Heart right ventricle (tissue), 16 donors: ENCODE data around the gene TCP1. TPM values are rescaled to one million over a fixed set of nuclear protein-coding genes. Genes with fewer than 3 reads are reported as not detected.
"Not testable (repeated sequence)": the region's sequence is repeated elsewhere in the genome, so short reads cannot be mapped to it uniquely, and the experiment has no call there.

Experiments
- ATAC-seq, 8 donors: fragments of 200-7000 bp; cut with Tn5 transposase; one replicate each; pipeline ENCODE4 v1.9.1; 2020; ENCODE audit warnings: mild to moderate bottlenecking in 8 of 8, moderate library complexity in 8 of 8, moderate number of reproducible peaks in 1 of 8
- DNase-seq, 2 donors: peaks; one replicate each; pipeline ENCODE4 v3.0.0-alpha.2; 2020
- H3K27ac ChIP-seq, 10 donors: fragments of 200-600 bp; sonication (generic) in 2 of 10; one replicate each; pipeline versions ENCODE4 v1.5.0 to v1.8.0; 2020 to 2022; ENCODE audit warnings: mild to moderate bottlenecking in 3 of 10
- H3K27me3 ChIP-seq, 7 donors: fragments of 200-600 bp; one replicate each; pipeline ENCODE4 v1.8.0; 2021 to 2022; ENCODE audit warnings: mild to moderate bottlenecking in 2 of 7
- H3K36me3 ChIP-seq, 9 donors: fragments of 200-600 bp; sonication (generic) in 1 of 9; one replicate each; pipeline versions ENCODE4 v1.5.0 to v1.8.0; 2020 to 2022; ENCODE audit warnings: mild to moderate bottlenecking in 2 of 9
- H3K4me1 ChIP-seq, 9 donors: fragments of 200-600 bp; sonication (generic) in 1 of 9; one replicate each; pipeline versions ENCODE4 v1.5.0 to v1.8.0; 2020 to 2022; ENCODE audit warnings: mild to moderate bottlenecking in 4 of 9
- H3K4me3 ChIP-seq, 10 donors: fragments of 200-600 bp; sonication (generic) in 2 of 10; one replicate each; pipeline versions ENCODE4 v1.5.0 to v1.8.0; 2020 to 2022; ENCODE audit warnings: mild to moderate bottlenecking in 7 of 10, moderate library complexity in 2 of 10
- H3K9me3 ChIP-seq, 11 donors: fragments of 200-600 bp in 10 of 11; sonication (generic) in 2 of 11; one replicate each; pipeline versions ENCODE4 v1.5.0 to v1.8.0; 2013 to 2022; ENCODE audit warnings: mild to moderate bottlenecking in 2 of 11, control low read depth in 1 of 11, moderate library complexity in 1 of 11
- WGBS, 2 donors: extraction: QIAGEN DNeasy Blood & Tissue Kit; methylation state at CpG; one replicate each; pipeline ENCODE4 v1.1.7; 2013; ENCODE audit warnings: inconsistent platforms in 1 of 2; 5-methylcytosine and 5-hydroxymethylcytosine counted together
- intact Hi-C, 10 donors: fragments of 100-400 bp; cut with DNase I; formaldehyde crosslinking; loops; one replicate each; pipeline versions ENCODE4 v1.11.1 to v1.14.2; 2022
- polyA plus RNA-seq, 2 donors: library from polyadenylated mRNA; stranded (reverse); fragments of 200-250 nt; gene quantifications; one replicate each; pipeline ENCODE4 v1.2.3, GENCODE V29; 2013
- total RNA-seq, 10 donors: library from RNA; stranded (reverse); fragmentation: NEBNext Ultra II Directional in 3 of 10; extraction: Animal tissue kit (Norgen Biotek cat#: 25700) in 3 of 10; gene quantifications; one replicate each; pipeline versions ENCODE4 v1.2.1 to v1.2.4, GENCODE V29; 2021 to 2023
- TF ChIP-seq, protein P1 (sequence below), 9 donors: fragments of 200-600 bp; sonication (generic) in 2 of 9; IDR thresholded peaks; one replicate each; pipeline versions ENCODE4 v1.5.0 to v1.8.0; 2021 to 2022; ENCODE audit warnings: antibody characterized with exemption in 9 of 9, mild to moderate bottlenecking in 5 of 9, moderate library complexity in 1 of 9
- donor health status: Arrhythmogenic right ventricular cardiomyopathy.
- donor health status: ischemic (EF 13 %, LVEDD 7.1; RV severe dilation, severe dysfunction).
- donor health status: healthy with polysubstance abuse.
- donor health status: DM: no; HTN: yes; CAD: no.
- donor health status: DM: no; HTN: no; CAD: no.
- donor health status: ischemic (EF 25% LVEDD 6.9; RV normal size, moderate dysfunction).
- donor health status: ischemic (EF 25% LVEDD 5.7; RV mildly dilated, moderate dysfunction).
- donor health status: healthy.
- donor health status: DM: yes; HTN: yes; CAD: no.
- donor health status: Ischemic cardiomyopathy.
- donor health status: ischemic (EF 35%, LVEDD 5.7; RV mildly dilated, moderate dysfunction).
- donor health status: nonischemic (EF 11% LVEDD 7.7; RV severe dilation, severe dysfunction).
- donor health status: DM: yes; HTN: yes; CAD: no.
- donor health status: PGD.
- donor health status: ischemic (EF 29% LVEDD 5.4; RV normal size, mild dysfunction).
- donor health status: nonischemic (EF 23%, LVEDD 6.1; RV moderate dilation, normal function).

TCP1 gene
- total and polyA plus RNA-seq, 12 donors, result 71.7 to 176 (median 139) TPM

DNA sequence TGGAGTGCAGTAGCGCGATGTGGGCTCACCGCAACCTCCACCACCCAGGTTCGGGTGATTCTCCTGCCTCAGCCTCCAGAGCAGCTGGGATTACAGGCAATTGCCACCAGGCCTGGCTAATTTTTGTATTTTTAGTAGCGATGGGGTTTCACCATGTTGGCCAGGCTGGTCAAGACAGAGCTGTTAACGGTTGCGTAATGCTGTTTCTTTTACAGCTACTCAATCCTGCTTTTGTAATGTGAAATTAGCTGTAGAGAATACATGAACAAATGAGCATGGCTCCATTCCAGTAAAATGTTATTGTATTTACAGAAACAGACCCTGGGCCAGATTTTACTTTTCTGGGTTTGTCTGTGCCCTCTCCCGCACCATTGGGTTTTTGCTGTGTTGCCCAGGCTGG is 12.5 kb upstream of the TCP1 start:
- 94 to 96% methylated on average over 8 of the region's 8 CpGs for WGBS, 2 donors
- DNase-seq, result no peak
- peaks cover 0 to 7% (median 0%) of the 10 kb centered on the region in 9 donors for H3K4me1 ChIP-seq
- TF ChIP-seq, protein P1, sequence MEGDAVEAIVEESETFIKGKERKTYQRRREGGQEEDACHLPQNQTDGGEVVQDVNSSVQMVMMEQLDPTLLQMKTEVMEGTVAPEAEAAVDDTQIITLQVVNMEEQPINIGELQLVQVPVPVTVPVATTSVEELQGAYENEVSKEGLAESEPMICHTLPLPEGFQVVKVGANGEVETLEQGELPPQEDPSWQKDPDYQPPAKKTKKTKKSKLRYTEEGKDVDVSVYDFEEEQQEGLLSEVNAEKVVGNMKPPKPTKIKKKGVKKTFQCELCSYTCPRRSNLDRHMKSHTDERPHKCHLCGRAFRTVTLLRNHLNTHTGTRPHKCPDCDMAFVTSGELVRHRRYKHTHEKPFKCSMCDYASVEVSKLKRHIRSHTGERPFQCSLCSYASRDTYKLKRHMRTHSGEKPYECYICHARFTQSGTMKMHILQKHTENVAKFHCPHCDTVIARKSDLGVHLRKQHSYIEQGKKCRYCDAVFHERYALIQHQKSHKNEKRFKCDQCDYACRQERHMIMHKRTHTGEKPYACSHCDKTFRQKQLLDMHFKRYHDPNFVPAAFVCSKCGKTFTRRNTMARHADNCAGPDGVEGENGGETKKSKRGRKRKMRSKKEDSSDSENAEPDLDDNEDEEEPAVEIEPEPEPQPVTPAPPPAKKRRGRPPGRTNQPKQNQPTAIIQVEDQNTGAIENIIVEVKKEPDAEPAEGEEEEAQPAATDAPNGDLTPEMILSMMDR (IDR thresholded peaks at IDR 0.05), result no peak
- peaks cover 0 to 36% (median 30%) of the 10 kb centered on the region in 9 donors for H3K36me3 ChIP-seq
- no peaks in the 10 kb centered on the region for H3K9me3 ChIP-seq
- no peak overlapping the region for H3K27ac ChIP-seq
- intact Hi-C loops, result no loop called here
- H3K27me3 ChIP-seq, result no peaks in the 10 kb centered on the region
- ATAC-seq, result no peak
- H3K4me3 ChIP-seq, result no peak overlapping the region

DNA sequence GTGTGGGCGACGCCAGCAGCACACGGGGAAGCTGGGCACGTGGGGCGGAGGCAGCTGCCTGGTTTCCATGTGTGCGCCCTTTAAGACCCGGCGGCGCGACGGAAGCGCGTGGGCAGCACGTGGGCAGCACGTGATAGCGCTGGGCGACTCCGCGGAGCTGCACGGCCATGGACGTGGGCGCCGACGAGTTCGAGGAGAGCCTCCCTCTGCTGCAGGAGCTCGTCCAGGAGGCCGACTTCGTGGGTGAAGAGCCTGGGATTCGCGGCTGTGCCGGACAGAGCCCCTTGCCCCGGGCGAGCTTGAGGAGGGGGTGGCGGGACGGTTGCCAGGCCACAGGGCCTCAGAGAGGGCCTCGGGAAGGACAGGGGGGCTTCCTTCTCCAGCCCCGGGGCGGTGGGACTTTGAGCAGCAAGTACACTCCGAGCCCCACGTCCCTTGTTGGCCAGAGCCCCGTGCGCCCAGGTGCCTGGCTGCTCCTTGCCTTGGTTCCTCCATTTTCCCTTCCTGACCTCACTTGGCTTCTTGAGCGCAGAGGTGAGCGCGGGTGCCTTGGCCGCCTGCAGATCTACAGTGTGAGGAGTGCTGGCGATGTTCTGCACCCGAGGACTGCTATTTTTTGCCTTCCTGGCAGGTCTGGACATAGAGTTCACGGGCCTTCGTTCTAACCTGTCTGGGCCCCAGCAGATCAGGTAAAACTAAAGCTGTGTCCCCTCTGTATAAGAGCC is 10.9 kb upstream of the TCP1 start, which contains the start of gene PNLDC1:
TSS of gene PNLDC1 (plus strand) at position 136 of the 725 bp plus-strand sequence. CDS start at position 168, 32 bp downstream.
- TF ChIP-seq, protein P1 (IDR thresholded peaks at IDR 0.05), result no peak
- H3K4me1 ChIP-seq, result no peaks in the 10 kb centered on the region
- H3K9me3 ChIP-seq, result no peaks in the 10 kb centered on the region
- H3K27me3 ChIP-seq, result no peaks in the 10 kb centered on the region
- ATAC-seq, result peak in 3 of 8 donors; percentile 11 to 38 (median 20)
- 87% methylated on average over 50 of the region's 50 CpGs for WGBS, 2 donors
- H3K27ac ChIP-seq, result no peak within 1 kb of the TSS
- no peak for DNase-seq
- peaks cover 0 to 51% (median 33%) of the 10 kb centered on the region in 9 donors for H3K36me3 ChIP-seq
- H3K4me3 ChIP-seq, result peak within 1 kb of the TSS in 1 of 10 donors; percentile 7
- intact Hi-C loops, result no loop called here

DNA sequence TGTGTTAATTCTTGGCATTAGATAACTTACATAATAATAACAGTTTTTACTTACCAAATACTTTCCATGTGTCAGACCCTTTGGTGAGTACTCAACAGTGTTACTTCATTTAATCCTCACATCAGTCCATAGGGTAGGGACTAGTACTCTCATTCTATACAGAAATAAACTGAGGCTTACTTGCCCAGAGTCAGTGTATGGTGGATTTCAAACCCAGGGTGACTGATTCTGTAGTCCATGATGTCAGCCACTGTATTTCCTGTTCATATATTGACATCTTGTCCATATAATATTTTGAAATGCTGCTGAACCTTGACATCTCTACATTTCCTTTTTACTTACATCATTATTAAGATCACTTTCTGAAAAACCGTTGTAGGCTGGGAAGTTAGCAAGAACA is 8.2 kb upstream of the TCP1 start:
- intact Hi-C loops, result loop anchor here in 1 of 10 donors (10.0 kb wide), 1 partner anchor 237 kb away; no protein-coding TSS in a partner anchor
- no peak overlapping the region for H3K27ac ChIP-seq
- DNase-seq (no peak), ATAC-seq (no peak)
- no peaks in the 10 kb centered on the region for H3K9me3 ChIP-seq
- no peaks in the 10 kb centered on the region for H3K27me3 ChIP-seq
- peaks cover 0 to 76% (median 40%) of the 10 kb centered on the region in 9 donors for H3K36me3 ChIP-seq
- 47 to 49% methylated on average over 1 of the region's 1 CpG for WGBS, 2 donors
- no peak overlapping the region for H3K4me3 ChIP-seq
- TF ChIP-seq, protein P1 (IDR thresholded peaks at IDR 0.05), result no peak
- H3K4me1 ChIP-seq, result peaks cover 0 to 11% (median 6%) of the 10 kb centered on the region in 9 donors

DNA sequence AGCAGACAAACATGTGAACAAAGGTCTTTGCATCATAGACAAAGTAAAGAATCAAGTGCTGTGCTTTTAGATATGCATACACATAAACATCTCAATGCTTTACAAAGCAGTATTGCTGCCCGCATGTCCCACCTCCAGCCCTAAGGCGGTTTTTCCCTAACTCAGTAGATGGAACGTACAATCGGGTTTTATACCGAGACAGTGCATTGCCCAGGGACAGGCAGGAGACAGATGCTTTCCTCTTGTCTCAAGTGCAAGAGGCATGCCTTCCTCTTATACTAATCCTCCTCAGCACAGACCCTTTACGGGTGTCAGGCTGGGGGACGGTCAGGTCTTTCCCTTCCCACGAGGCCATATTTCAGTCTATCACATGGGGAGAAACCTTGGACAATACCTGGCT is 5.6 kb upstream of the TCP1 start:
- intact Hi-C loops, result loop anchor here in 3 of 10 donors (5.0 to 10.0 kb wide), 2 partner anchors 103 to 240 kb away; partner anchors contain the start of gene SOD2 (in 3 of the 3)
- WGBS, 2 donors, result 68 to 80% methylated on average over 8 of the region's 8 CpGs
- not testable (repeated sequence) for H3K27me3 ChIP-seq, H3K27ac ChIP-seq, H3K9me3 ChIP-seq, ATAC-seq, DNase-seq, H3K4me3 ChIP-seq
- H3K4me1 ChIP-seq, result peaks cover 7 to 30% (median 24%) of the 10 kb centered on the region in 9 donors
- peaks cover 0 to 81% (median 38%) of the 10 kb centered on the region in 9 donors for H3K36me3 ChIP-seq
